ENCODE results near the gene SPATA4.

DNA sequence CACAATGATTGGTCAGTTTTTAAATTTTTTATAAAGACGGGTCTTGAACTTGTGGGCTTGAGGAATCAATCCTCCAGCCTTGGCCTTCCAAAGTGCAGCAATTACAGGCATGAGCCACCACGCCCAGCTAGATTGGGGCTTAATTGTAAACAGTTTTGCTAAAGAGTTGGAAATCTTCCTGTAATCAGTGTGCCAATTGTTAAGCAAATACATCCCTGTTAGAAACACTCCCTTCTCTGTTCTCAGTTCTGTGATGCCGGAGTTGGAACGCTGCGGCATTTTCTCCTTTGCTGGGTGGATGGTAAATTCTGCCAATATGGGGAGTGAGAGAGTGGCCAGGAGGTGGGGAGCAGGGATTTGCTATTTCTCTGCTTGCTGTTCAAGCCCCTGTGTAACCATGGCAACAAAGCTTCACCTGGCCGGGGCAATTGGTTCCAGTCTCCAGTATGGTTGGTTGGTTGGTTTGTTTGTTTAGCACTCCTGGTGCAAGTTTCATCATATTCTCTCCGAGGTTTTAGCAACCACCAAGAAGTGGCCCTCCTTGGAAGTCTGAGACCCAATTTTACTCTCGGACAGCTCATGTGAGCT is 3.0 kb upstream of the SPATA4 start:
- no peak for TF ChIP-seq POLR2A (IDR thresholded peaks at IDR 0.05; ENCODE audit: low read depth, low read length)
- no peak for TF ChIP-seq TAF1 (IDR thresholded peaks at IDR 0.05; ENCODE audit: borderline replicate concordance, low read depth, low read length)
